Upper lobe of left lung (tissue), 6 donors: Measurements from ENCODE around the gene PLPP1. TPM values are rescaled to one million over a fixed set of nuclear protein-coding genes. Genes with fewer than 3 reads are reported as not detected.

Source experiments
- ATAC-seq, 2 donors: fragments of 200-7000 bp; cut with Tn5 transposase; one replicate each; pipeline ENCODE4 v1.9.1; 2022; ENCODE audit warnings: mild to moderate bottlenecking in 2 of 2, moderate library complexity in 2 of 2; ENCODE audit not compliant: low FRiP score in 2 of 2
- DNase-seq, 2 donors: peaks; one replicate each; pipeline ENCODE4 v3.0.0-alpha.2; 2019 to 2020
- H3K27ac ChIP-seq, 4 donors: fragments of 200-600 bp; sonication (generic); one replicate each; pipeline ENCODE4 v1.5.1; 2016 to 2019
- H3K27me3 ChIP-seq, 4 donors: fragments of 200-600 bp; sonication (generic); one replicate each; pipeline ENCODE4 v1.5.1; 2017 to 2019
- H3K36me3 ChIP-seq, 4 donors: fragments of 200-600 bp; sonication (generic); one replicate each; pipeline ENCODE4 v1.5.1; 2016 to 2019
- H3K4me1 ChIP-seq, 4 donors: fragments of 200-600 bp; sonication (generic); one replicate each; pipeline ENCODE4 v1.5.1; 2018 to 2019
- H3K4me3 ChIP-seq, 4 donors: fragments of 200-600 bp; sonication (generic); one replicate each; pipeline ENCODE4 v1.5.1; 2017 to 2019; ENCODE audit warnings: mild to moderate bottlenecking in 2 of 4, moderate library complexity in 1 of 4
- H3K9me3 ChIP-seq, 4 donors: fragments of 200-600 bp; sonication (generic); one replicate each; pipeline ENCODE4 v1.5.1; 2018 to 2019
- CTCF ChIP-seq, 6 experiments: fragments of 450-650 bp in 4 of 6; fragments of 200-600 bp in 2 of 6; sonication (generic) in 2 of 6; IDR thresholded peaks; one replicate each; pipeline ENCODE4 v1.5.1; 2016 to 2019; ENCODE audit warnings: antibody characterized with exemption in 6 of 6
- EP300 ChIP-seq, 4 donors: sonication (generic); formaldehyde crosslinking; IDR thresholded peaks; one replicate each; pipeline ENCODE4 v1.5.1; 2017; ENCODE audit warnings: antibody characterized with exemption in 4 of 4, control low read depth in 2 of 4
- POLR2A ChIP-seq, 4 donors: fragments of 450-650 bp; IDR thresholded peaks; one replicate each; pipeline ENCODE4 v1.5.1; 2016 to 2017; ENCODE audit warnings: antibody characterized with exemption in 4 of 4, mild to moderate bottlenecking in 2 of 4
- POLR2AphosphoS5 ChIP-seq, 2 donors: sonication (generic); formaldehyde crosslinking; IDR thresholded peaks; one replicate each; pipeline ENCODE4 v1.5.1; 2017; ENCODE audit warnings: antibody characterized with exemption in 2 of 2
- WGBS, 2 donors: methylation state at CpG; one replicate each; pipeline ENCODE4 v1.1.5; 2017 to 2018; 5-methylcytosine and 5-hydroxymethylcytosine counted together
- total RNA-seq, 6 donors: library from RNA; depleted of rRNA in 4 of 6; stranded (reverse); fragments of >200 nt in 4 of 6; gene quantifications; one replicate each; pipeline versions ENCODE4 v1.1.0 to v1.2.1, GENCODE V29; 2016 to 2021
- donor health status: DM: no; HTN: no; CAD: no; lungs with moderate emphysema.
- donor health status: DM: no; HTN: yes; CAD: no; lungs with severe emphysema.

Gene PLPP1
- total RNA-seq, 6 donors from 2014 or later: 21.0 to 125 (median 65.6) TPM

- Histone ChIP-seq H3K9me3 (no peaks in the 10 kb centered on the region), H3K4me3 (no peak overlapping the region), H3K27ac (no peak overlapping the region), H3K27me3 (no peaks in the 10 kb centered on the region), H3K4me1 (peaks cover 0 to 5% (median 0%) of the 10 kb centered on the region in 4 donors), H3K36me3 (no peaks in the 10 kb centered on the region)
- ATAC-seq (no peak), DNase-seq (no peak)
- 57 to 67% methylated on average over 2 of the region's 2 CpGs for WGBS, 2 donors
- TF ChIP-seq CTCF (IDR thresholded peaks at IDR 0.05): no peak
- no peak for TF ChIP-seq POLR2A (IDR thresholded peaks at IDR 0.05)
- TF ChIP-seq EP300 (IDR thresholded peaks at IDR 0.05): no peak
- TF ChIP-seq POLR2AphosphoS5 (IDR thresholded peaks at IDR 0.05): no peak
Observed at GRCh38 chr5:55554585-55555202, 19.9 kb upstream of the PLPP1 start.

GRCh38 chr5:55551904-55552303 lies 17.1 kb upstream of the PLPP1 start:
- no peak for DNase-seq
- 96 to 97% methylated on average over 10 of the region's 10 CpGs for WGBS, 2 donors
- Histone ChIP-seq H3K4me3 (no peak overlapping the region), H3K27ac (no peak overlapping the region), H3K4me1 (peaks cover 0 to 5% (median 0%) of the 10 kb centered on the region in 4 donors), H3K36me3 (no peaks in the 10 kb centered on the region), H3K27me3 (no peaks in the 10 kb centered on the region), H3K9me3 (no peaks in the 10 kb centered on the region)
- TF ChIP-seq CTCF (IDR thresholded peaks at IDR 0.05): no peak
- no peak for TF ChIP-seq POLR2AphosphoS5 (IDR thresholded peaks at IDR 0.05)
- no peak for TF ChIP-seq EP300 (IDR thresholded peaks at IDR 0.05)
- no peak for ATAC-seq

GRCh38 chr5:55551358-55551757 lies 16.6 kb upstream of the PLPP1 start:
- 81 to 88% methylated on average over 7 of the region's 7 CpGs for WGBS, 2 donors
- Histone ChIP-seq H3K4me3 (no peak overlapping the region), H3K36me3 (no peaks in the 10 kb centered on the region), H3K27ac (no peak overlapping the region), H3K4me1 (peaks cover 0 to 5% (median 0%) of the 10 kb centered on the region in 4 donors), H3K27me3 (no peaks in the 10 kb centered on the region), H3K9me3 (no peaks in the 10 kb centered on the region)
- DNase-seq (no peak), ATAC-seq (no peak)
- TF ChIP-seq POLR2A (IDR thresholded peaks at IDR 0.05) (no peak), POLR2AphosphoS5 (IDR thresholded peaks at IDR 0.05) (no peak), EP300 (IDR thresholded peaks at IDR 0.05) (no peak), CTCF (IDR thresholded peaks at IDR 0.05) (no peak)

- no peak for TF ChIP-seq POLR2A (IDR thresholded peaks at IDR 0.05)
- TF ChIP-seq CTCF (IDR thresholded peaks at IDR 0.05): no peak
- TF ChIP-seq POLR2AphosphoS5 (IDR thresholded peaks at IDR 0.05): no peak
- no peak for TF ChIP-seq EP300 (IDR thresholded peaks at IDR 0.05)
- DNase-seq: no peak
- H3K36me3 ChIP-seq: no peaks in the 10 kb centered on the region
- H3K4me3 ChIP-seq: no peak overlapping the region
- ATAC-seq: no peak
- 93 to 95% methylated on average over 2 of the region's 2 CpGs for WGBS, 2 donors
- no peaks in the 10 kb centered on the region for H3K9me3 ChIP-seq
- H3K27me3 ChIP-seq: no peaks in the 10 kb centered on the region
- no peak overlapping the region for H3K27ac ChIP-seq
- no peaks in the 10 kb centered on the region for H3K4me1 ChIP-seq
Observed at GRCh38 chr5:55547781-55548180, 13.0 kb upstream of the PLPP1 start.

GRCh38 chr5:55546947-55547346 lies 12.2 kb upstream of the PLPP1 start:
- Histone ChIP-seq H3K27me3 (no peaks in the 10 kb centered on the region), H3K4me3 (no peak overlapping the region), H3K4me1 (no peaks in the 10 kb centered on the region), H3K36me3 (no peaks in the 10 kb centered on the region), H3K9me3 (no peaks in the 10 kb centered on the region), H3K27ac (no peak overlapping the region)
- 54 to 69% methylated on average over 2 of the region's 2 CpGs for WGBS, 2 donors
- ATAC-seq: no peak
- no peak for DNase-seq
- TF ChIP-seq POLR2A (IDR thresholded peaks at IDR 0.05): no peak
- no peak for TF ChIP-seq POLR2AphosphoS5 (IDR thresholded peaks at IDR 0.05)
